Lung (tissue), 16 donors: ENCODE measurements around the gene RGS5. TPM values are rescaled to one million over a fixed set of nuclear protein-coding genes. Genes with fewer than 3 reads are reported as not detected.
A peak's percentile ranks its signal among the peaks of the same experiment; 100 is the strongest.
"Not testable (repeated sequence)": the region's sequence is repeated elsewhere in the genome, so short reads cannot be mapped to it uniquely, and the experiment has no call there.

Experiments used
- ATAC-seq: fragments of 200-7000 bp; cut with Tn5 transposase; one replicate; pipeline ENCODE4 v1.9.1; 2020; ENCODE audit warnings: moderate number of reproducible peaks; ENCODE audit not compliant: insufficient read depth, low FRiP score
- DNase-seq, 3 donors: peaks; one replicate each; pipeline ENCODE4 v3.0.0-alpha.2; 2013 to 2017
- H3K27ac ChIP-seq, 2 donors: one replicate each; pipeline ENCODE4 v1.5.1; 2013; ENCODE audit warnings: mild to moderate bottlenecking in 2 of 2, moderate library complexity in 2 of 2, control low read depth in 1 of 2, inconsistent platforms in 1 of 2, low read depth in 1 of 2, low read length in 1 of 2
- H3K27me3 ChIP-seq, 3 donors: one replicate each; pipeline ENCODE4 v1.5.1; 2013; ENCODE audit warnings: low read length in 2 of 3; ENCODE audit not compliant: control insufficient read depth in 3 of 3, insufficient read depth in 3 of 3
- H3K36me3 ChIP-seq, 4 donors: one replicate each; pipeline ENCODE4 v1.5.1; 2013; ENCODE audit warnings: low read length in 4 of 4, mild to moderate bottlenecking in 1 of 4, moderate library complexity in 1 of 4; ENCODE audit not compliant: control insufficient read depth in 4 of 4, insufficient read depth in 4 of 4
- H3K4me1 ChIP-seq, 5 donors: one replicate each; pipeline ENCODE4 v1.5.1; 2013; ENCODE audit warnings: low read length in 5 of 5, mild to moderate bottlenecking in 2 of 5, moderate library complexity in 1 of 5; ENCODE audit not compliant: control insufficient read depth in 5 of 5, insufficient read depth in 5 of 5
- H3K4me3 ChIP-seq: one replicate; pipeline ENCODE4 v1.5.1; 2013; ENCODE audit warnings: mild to moderate bottlenecking, control low read depth, moderate library complexity
- H3K9ac ChIP-seq, 2 donors: one replicate each; pipeline ENCODE4 v1.5.1; 2013; ENCODE audit warnings: low read length in 2 of 2, control low read depth in 1 of 2; ENCODE audit not compliant: insufficient read depth in 1 of 2
- H3K9me3 ChIP-seq, 4 donors: one replicate each; pipeline ENCODE4 v1.5.1; 2013; ENCODE audit warnings: low read length in 3 of 4, mild to moderate bottlenecking in 1 of 4, moderate library complexity in 1 of 4; ENCODE audit not compliant: control insufficient read depth in 4 of 4, insufficient read depth in 3 of 4
- WGBS, 2 donors: extraction: QIAGEN DNeasy Blood & Tissue Kit; methylation state at CpG; one replicate each; pipeline ENCODE4 v1.1.7; 2013; 5-methylcytosine and 5-hydroxymethylcytosine counted together
- long read RNA-seq, 5 donors: transcript quantifications; one replicate each; lab custom pipeline, GENCODE V29; 2026
- polyA plus RNA-seq, 2 donors: library from polyadenylated mRNA; stranded (reverse); fragments of 200-250 nt; gene quantifications; one replicate each; pipeline ENCODE4 v1.2.1, GENCODE V29; 2013
- total RNA-seq, 2 donors: library from RNA; depleted of rRNA in 1 of 2; stranded (reverse); fragments of >200 nt in 1 of 2; gene quantifications; one replicate each; pipeline ENCODE4 v1.2.1, GENCODE V29; 2014 to 2021
- TF ChIP-seq, protein P1 (sequence below): IDR thresholded peaks from 2 replicates; pipeline ENCODE4 v1.5.1; 2012; ENCODE audit warnings: mild to moderate bottlenecking; ENCODE audit errors: control extremely low read depth, extremely low read depth
- donor health status: control.
- donor health status: control.
- donor health status: Bipolar disorder and iron deficiency.
- donor health status: healthy.
- donor health status: DM: yes; HTN: yes; CAD: no.

The RGS5 gene, protein sequence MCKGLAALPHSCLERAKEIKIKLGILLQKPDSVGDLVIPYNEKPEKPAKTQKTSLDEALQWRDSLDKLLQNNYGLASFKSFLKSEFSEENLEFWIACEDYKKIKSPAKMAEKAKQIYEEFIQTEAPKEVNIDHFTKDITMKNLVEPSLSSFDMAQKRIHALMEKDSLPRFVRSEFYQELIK
- 10 to 100 TPM; 63.9 to 77.2 TPM for total RNA-seq
- polyA plus RNA-seq: 10 to 100 TPM; 10.3 to 23.0 TPM
- long read RNA-seq, donor 1, full-length matches to known transcripts: 43 of 43 reads
- long read RNA-seq, donor 1, partial matches to known transcripts: 0 of 43 reads
- long read RNA-seq, donor 1, other reads (novel, unspliced or antisense): 0 of 43 reads
- long read RNA-seq, donor 2, full-length matches to known transcripts: 24 of 24 reads
- long read RNA-seq, donor 2, partial matches to known transcripts: 0 of 24 reads
- long read RNA-seq, donor 2, other reads (novel, unspliced or antisense): 0 of 24 reads
- long read RNA-seq, donor 3, full-length matches to known transcripts: 31 of 31 reads
- long read RNA-seq, donor 3, partial matches to known transcripts: 0 of 31 reads
- long read RNA-seq, donor 3, other reads (novel, unspliced or antisense): 0 of 31 reads
- long read RNA-seq, donor 4, full-length matches to known transcripts: 30 of 30 reads
- long read RNA-seq, donor 4, partial matches to known transcripts: 0 of 30 reads
- long read RNA-seq, donor 4, other reads (novel, unspliced or antisense): 0 of 30 reads
- long read RNA-seq, donor 5, full-length matches to known transcripts: 55 of 55 reads
- long read RNA-seq, donor 5, partial matches to known transcripts: 0 of 55 reads
- long read RNA-seq, donor 5, other reads (novel, unspliced or antisense): 0 of 55 reads

DNA sequence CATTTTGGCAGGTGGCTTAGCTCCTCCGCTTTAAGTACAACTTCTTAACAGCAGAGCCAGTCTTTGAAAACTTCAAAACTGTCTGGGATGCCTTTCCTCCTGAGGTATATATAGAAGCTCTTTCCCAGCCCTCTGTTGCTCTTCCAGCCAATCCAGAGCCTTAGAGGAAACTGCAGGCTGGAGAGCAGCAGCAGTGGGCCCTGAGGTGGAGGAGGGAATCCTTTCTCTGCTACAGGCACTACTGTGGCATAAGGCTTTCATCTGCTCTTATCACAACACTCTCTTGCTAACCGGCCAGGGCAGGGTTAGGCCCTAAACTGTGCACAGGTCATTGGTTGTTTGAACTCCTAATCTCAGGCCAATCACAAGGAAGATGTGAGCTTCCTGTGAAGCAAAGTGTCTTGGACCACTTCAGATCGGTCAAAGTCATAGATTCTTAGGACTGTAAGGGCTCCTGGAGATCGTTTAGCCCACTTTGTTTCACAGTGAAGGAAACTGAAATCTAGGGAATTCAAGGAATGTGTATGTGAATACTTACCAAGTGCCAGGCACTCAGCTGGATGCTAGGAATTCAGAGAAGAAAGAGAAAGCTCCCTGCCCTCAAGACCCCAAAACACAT is at the start of gene RGS5:
Gene RGS5, minus strand, starts transcription at position 84 of the 619 bp plus-strand sequence. Its CDS starts 81 bp downstream, at position 3.
- H3K9ac ChIP-seq: no peak within 1 kb of the TSS
- 39 to 65% methylated on average over 4 of the region's 4 CpGs for WGBS, 2 donors
- H3K9me3 ChIP-seq: no peaks in the 10 kb centered on the region
- TF ChIP-seq, protein P1, sequence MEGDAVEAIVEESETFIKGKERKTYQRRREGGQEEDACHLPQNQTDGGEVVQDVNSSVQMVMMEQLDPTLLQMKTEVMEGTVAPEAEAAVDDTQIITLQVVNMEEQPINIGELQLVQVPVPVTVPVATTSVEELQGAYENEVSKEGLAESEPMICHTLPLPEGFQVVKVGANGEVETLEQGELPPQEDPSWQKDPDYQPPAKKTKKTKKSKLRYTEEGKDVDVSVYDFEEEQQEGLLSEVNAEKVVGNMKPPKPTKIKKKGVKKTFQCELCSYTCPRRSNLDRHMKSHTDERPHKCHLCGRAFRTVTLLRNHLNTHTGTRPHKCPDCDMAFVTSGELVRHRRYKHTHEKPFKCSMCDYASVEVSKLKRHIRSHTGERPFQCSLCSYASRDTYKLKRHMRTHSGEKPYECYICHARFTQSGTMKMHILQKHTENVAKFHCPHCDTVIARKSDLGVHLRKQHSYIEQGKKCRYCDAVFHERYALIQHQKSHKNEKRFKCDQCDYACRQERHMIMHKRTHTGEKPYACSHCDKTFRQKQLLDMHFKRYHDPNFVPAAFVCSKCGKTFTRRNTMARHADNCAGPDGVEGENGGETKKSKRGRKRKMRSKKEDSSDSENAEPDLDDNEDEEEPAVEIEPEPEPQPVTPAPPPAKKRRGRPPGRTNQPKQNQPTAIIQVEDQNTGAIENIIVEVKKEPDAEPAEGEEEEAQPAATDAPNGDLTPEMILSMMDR: no peak
- no peak for ATAC-seq
- H3K4me1 ChIP-seq: peaks cover 0 to 9% (median 3%) of the 10 kb centered on the region in 5 donors
- H3K4me3 ChIP-seq: peak within 1 kb of the TSS; percentile 16
- no peaks in the 10 kb centered on the region for H3K36me3 ChIP-seq
- peak within 1 kb of the TSS in 1 of 2 donors; percentile 71 for H3K27ac ChIP-seq
- peak; percentile 37 to 56 (median 53) for DNase-seq
- no peaks in the 10 kb centered on the region for H3K27me3 ChIP-seq

DNA sequence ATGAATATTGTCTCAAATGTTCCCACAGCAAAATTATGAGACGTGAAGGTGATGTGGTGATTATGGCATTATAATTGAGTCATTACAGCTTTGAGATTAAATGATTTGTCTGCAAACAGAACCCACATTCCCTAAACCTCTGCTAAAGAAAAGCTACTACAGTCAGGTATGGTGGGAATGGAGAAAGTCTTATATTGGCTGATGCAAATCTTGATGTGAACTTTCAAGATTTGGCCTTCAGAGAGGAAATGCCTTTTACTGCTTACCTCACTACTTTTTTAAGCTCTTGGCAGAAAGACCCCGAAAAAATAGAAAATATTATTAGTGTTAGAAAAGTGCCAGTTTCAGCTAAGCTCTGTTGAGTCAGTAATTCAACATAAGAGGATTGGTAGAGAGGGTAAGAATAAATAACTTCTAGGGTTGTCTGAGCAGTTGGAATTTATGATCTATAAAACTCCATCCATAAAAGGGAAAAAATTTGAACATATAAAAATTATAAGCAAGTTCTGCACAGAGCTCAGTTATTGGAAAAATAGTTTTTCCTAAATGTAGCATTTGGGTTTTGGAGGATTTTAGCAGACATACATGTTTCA is 47.8 kb upstream of the RGS5 start:
- no peak for DNase-seq
- H3K27me3 ChIP-seq: no peaks in the 10 kb centered on the region
- WGBS, 2 donors: 37 to 80% methylated on average over 2 of the region's 2 CpGs

DNA sequence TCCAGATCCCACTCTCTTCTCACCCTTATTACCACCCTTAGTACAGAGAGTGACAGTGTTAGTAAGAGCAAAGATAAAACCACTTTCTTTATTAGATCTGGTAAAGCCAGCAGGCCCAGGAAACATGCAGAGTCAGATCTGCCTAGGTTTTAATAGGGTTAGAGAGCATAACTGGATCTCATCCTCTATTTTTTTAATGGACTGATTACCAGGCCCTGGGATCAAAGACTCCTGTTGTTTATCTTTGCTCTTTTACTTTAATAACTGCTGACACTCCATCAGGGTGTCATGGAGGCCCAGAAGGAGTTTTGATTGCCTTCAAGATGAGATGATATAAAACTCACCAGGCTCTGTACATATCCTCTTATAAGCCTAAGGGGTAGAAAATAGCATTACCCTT is 45.3 kb upstream of the RGS5 start:
- no peaks in the 10 kb centered on the region for H3K27me3 ChIP-seq
- H3K4me3 ChIP-seq: no peak overlapping the region
- TF ChIP-seq, protein P1: no peak
- DNase-seq (no peak), ATAC-seq (no peak)
- no peaks in the 10 kb centered on the region for H3K9me3 ChIP-seq
- H3K9ac ChIP-seq: no peak overlapping the region
- H3K4me1 ChIP-seq: no peaks in the 10 kb centered on the region
- no peak overlapping the region for H3K27ac ChIP-seq
- H3K36me3 ChIP-seq: no peaks in the 10 kb centered on the region

More for the DNA sequence above, 47.8 kb upstream of the RGS5 start:
- Histone ChIP-seq H3K9me3 (no peaks in the 10 kb centered on the region), H3K27ac (no peak overlapping the region), H3K9ac (no peak overlapping the region), H3K4me3 (no peak overlapping the region), H3K4me1 (no peaks in the 10 kb centered on the region), H3K36me3 (no peaks in the 10 kb centered on the region)
- no peak for ATAC-seq
- TF ChIP-seq, protein P1: no peak

DNA sequence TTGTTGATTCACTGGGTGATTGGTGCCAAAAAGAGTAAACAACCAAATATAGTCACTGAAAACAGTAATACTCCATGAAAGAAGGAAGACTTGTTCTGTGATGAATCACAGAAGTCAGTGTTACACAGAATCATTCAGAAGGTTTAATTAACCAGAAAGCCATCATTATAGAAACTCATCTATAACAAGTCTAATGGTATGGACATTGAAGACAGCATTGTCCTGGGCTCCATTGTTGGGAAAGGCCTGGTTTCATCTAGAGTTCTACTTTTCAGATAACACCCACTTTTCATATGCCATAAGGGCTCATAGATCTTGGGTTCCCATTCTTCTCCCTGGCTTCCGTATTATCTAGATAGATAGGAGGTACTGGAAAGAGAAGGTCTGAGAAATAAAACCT is 41.9 kb upstream of the RGS5 start:
- H3K4me1 ChIP-seq, H3K27me3 ChIP-seq, H3K4me3 ChIP-seq, ATAC-seq, H3K36me3 ChIP-seq, H3K27ac ChIP-seq, H3K9ac ChIP-seq, H3K9me3 ChIP-seq: not testable (repeated sequence)
- DNase-seq: peak in 1 of 3 donors; percentile 6
- 97 to 100% methylated on average over 1 of the region's 1 CpG for WGBS, 2 donors
